ENCODE measurements around the gene KREMEN2. TPM values are rescaled to one million over a fixed set of nuclear protein-coding genes. Genes with fewer than 3 reads are reported as not detected.

KREMEN2 gene
- total RNA-seq, 2 experiments from 2014 or later, result not detected

- Histone ChIP-seq H3K27ac (ENCODE audit: low read depth in 1 of 2, low read length in 2 of 2) (no peak overlapping the region), H3K4me1 (ENCODE audit: insufficient read depth, low read length) (peaks cover 8% of the 10 kb centered on the region), H3K36me3 (ENCODE audit: insufficient read depth, low read length) (no peaks in the 10 kb centered on the region), H3K9me3 (ENCODE audit: control insufficient read depth in 1 of 2, insufficient read depth in 1 of 2, low read length in 2 of 2) (no peaks in the 10 kb centered on the region), H3K27me3 (ENCODE audit: control insufficient read depth in 1 of 2, insufficient read depth in 2 of 2, low read length in 2 of 2) (no peaks in the 10 kb centered on the region), H3K4me3 (ENCODE audit: low read length) (no peak overlapping the region)
- no peak for TF ChIP-seq CTCF (IDR thresholded peaks at IDR 0.05)
- intact Hi-C loops (cut with DNase I, micrococcal nuclease), result no loop called here
- no peak for ATAC-seq (ENCODE audit: poor library complexity)
- no peak overlapping the region for H3K27ac Mint-ChIP-seq
- no peaks in the 10 kb centered on the region for H3K36me3 Mint-ChIP-seq (ENCODE audit: low read depth)
- no peak overlapping the region for H3K4me3 Mint-ChIP-seq
- no peaks in the 10 kb centered on the region for H3K4me1 Mint-ChIP-seq (ENCODE audit: low read depth)
- H3K9me3 Mint-ChIP-seq, result no peaks in the 10 kb centered on the region
- DNase-seq, result no peak
- POLR2A ChIA-PET, result no interaction called here
- CTCF ChIA-PET, result no interaction called here
- no peaks in the 10 kb centered on the region for H3K27me3 Mint-ChIP-seq
These were observed 23.8 kb downstream of the KREMEN2 start for GRCh38 chr16:2987833-2988232.

GRCh38 chr16:2988590-2989099 lies 24.6 kb downstream of the KREMEN2 start:
- POLR2A ChIA-PET, result no interaction called here

GRCh38 chr16:2990891-2991290 lies 26.8 kb downstream of the KREMEN2 start:
- Mint-ChIP-seq H3K36me3 (ENCODE audit: low read depth) (no peaks in the 10 kb centered on the region), H3K9me3 (no peaks in the 10 kb centered on the region), H3K4me1 (ENCODE audit: low read depth) (no peaks in the 10 kb centered on the region), H3K27ac (no peak overlapping the region), H3K4me3 (no peak overlapping the region), H3K27me3 (no peaks in the 10 kb centered on the region)
- ChIA-PET POLR2A (no interaction called here), CTCF (no interaction called here)
- Histone ChIP-seq H3K27ac (ENCODE audit: low read depth in 1 of 2, low read length in 2 of 2) (no peak overlapping the region), H3K4me3 (ENCODE audit: low read length) (no peak overlapping the region), H3K27me3 (ENCODE audit: control insufficient read depth in 1 of 2, insufficient read depth in 2 of 2, low read length in 2 of 2) (no peaks in the 10 kb centered on the region), H3K4me1 (ENCODE audit: insufficient read depth, low read length) (no peaks in the 10 kb centered on the region), H3K9me3 (ENCODE audit: control insufficient read depth in 1 of 2, insufficient read depth in 1 of 2, low read length in 2 of 2) (no peaks in the 10 kb centered on the region), H3K36me3 (ENCODE audit: insufficient read depth, low read length) (no peaks in the 10 kb centered on the region)
- intact Hi-C loops (cut with DNase I, micrococcal nuclease), result no loop called here
- DNase-seq (no peak), ATAC-seq (ENCODE audit: poor library complexity) (no peak)
- no peak for TF ChIP-seq CTCF (IDR thresholded peaks at IDR 0.05)

More at GRCh38 chr16:2988590-2989099, 24.6 kb downstream of the KREMEN2 start:
- Mint-ChIP-seq H3K27ac (no peak overlapping the region), H3K36me3 (ENCODE audit: low read depth) (no peaks in the 10 kb centered on the region), H3K9me3 (no peaks in the 10 kb centered on the region), H3K4me1 (ENCODE audit: low read depth) (no peaks in the 10 kb centered on the region), H3K4me3 (no peak overlapping the region), H3K27me3 (no peaks in the 10 kb centered on the region)
- no peak for TF ChIP-seq CTCF (IDR thresholded peaks at IDR 0.05)
- H3K36me3 ChIP-seq (ENCODE audit: insufficient read depth, low read length), result no peaks in the 10 kb centered on the region
- CTCF ChIA-PET, result no interaction called here
- H3K4me1 ChIP-seq (ENCODE audit: insufficient read depth, low read length), result peaks cover 5% of the 10 kb centered on the region
- no peaks in the 10 kb centered on the region for H3K27me3 ChIP-seq (ENCODE audit: control insufficient read depth in 1 of 2, insufficient read depth in 2 of 2, low read length in 2 of 2)
- ATAC-seq (ENCODE audit: poor library complexity) (no peak), DNase-seq (no peak)
- no peaks in the 10 kb centered on the region for H3K9me3 ChIP-seq (ENCODE audit: control insufficient read depth in 1 of 2, insufficient read depth in 1 of 2, low read length in 2 of 2)
- no peak overlapping the region for H3K27ac ChIP-seq (ENCODE audit: low read depth in 1 of 2, low read length in 2 of 2)
- no peak overlapping the region for H3K4me3 ChIP-seq (ENCODE audit: low read length)
- intact Hi-C loops (cut with DNase I, micrococcal nuclease), result no loop called here
